ENCODE data around the gene ATG9B.

The ATG9B gene

DNA sequence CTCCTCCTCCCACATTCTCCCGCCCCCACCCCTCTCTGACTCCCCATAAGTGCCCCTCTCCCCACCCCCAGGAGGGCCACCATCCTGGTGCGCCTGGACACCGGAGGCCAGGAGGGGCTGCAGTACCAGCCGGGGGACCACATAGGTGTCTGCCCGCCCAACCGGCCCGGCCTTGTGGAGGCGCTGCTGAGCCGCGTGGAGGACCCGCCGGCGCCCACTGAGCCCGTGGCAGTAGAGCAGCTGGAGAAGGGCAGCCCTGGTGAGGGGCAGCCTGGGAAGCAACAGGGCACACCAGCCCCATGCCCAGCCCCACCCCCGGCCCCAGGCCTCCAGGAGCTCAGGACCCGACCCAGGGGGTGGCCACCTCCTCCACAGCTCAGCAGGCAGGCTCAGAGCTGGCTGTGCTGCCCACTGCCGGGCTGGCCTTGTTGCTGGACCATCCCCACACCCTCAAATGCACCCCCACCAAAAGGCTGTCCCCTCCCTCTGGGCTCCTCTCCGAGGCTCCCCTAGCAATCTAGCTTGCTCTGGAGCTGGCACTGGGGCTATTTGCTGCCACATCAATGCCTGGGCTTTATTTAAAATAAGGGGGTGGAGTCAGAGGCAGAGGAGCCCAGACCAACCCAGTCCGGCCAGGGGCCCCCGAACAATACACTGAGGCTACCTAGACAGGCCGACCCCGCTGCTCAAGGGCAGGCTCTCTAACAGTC, 14.8 kb downstream of the ATG9B start:
- Histone ChIP-seq H2AK5ac (ENCODE audit: low read length, severe bottlenecking) (no peak overlapping the region), H3K79me1 (replicated peaks; ENCODE audit: low read length, poor library complexity, severe bottlenecking) (no peaks in the 10 kb centered on the region), H3K23ac (ENCODE audit: low read length in 2 of 2) (no peak overlapping the region), H3K27ac (ENCODE audit: low read length, poor library complexity, severe bottlenecking) (no peak overlapping the region), H2AFZ (ENCODE audit: low read depth, low read length) (no peak overlapping the region), H4K8ac (ENCODE audit: low read length) (peak overlapping the region; percentile 83), H2BK120ac (ENCODE audit: low read depth, low read length) (peak overlapping the region; percentile 91), H3K27me3 (ENCODE audit: control insufficient read depth in 1 of 2, insufficient read depth in 1 of 2, low read length in 2 of 2) (peaks cover 43 to 47% of the 10 kb centered on the region in 2 experiments), H3K36me3 (ENCODE audit: control insufficient read depth in 1 of 2, insufficient read depth in 2 of 2, low read depth in 1 of 2, low read length in 2 of 2) (no peaks in the 10 kb centered on the region), H3K18ac (ENCODE audit: low read depth in 1 of 2, low read length in 2 of 2) (peak overlapping the region in 1 of 2 experiments; percentile 55), H3K4me3 (ENCODE audit: insufficient read depth in 1 of 2, low read depth in 1 of 2, low read length in 2 of 2) (no peak overlapping the region), H2BK15ac (ENCODE audit: low read depth, poor library complexity, severe bottlenecking) (peak overlapping the region; percentile 15), H4K91ac (ENCODE audit: low read length) (peak overlapping the region; percentile 98), H3K4me2 (ENCODE audit: low read length, poor library complexity, severe bottlenecking) (no peak overlapping the region), H3K4ac (ENCODE audit: low read depth in 1 of 2, low read length in 2 of 2) (peak overlapping the region; percentile 51 to 76), H3K9ac (ENCODE audit: low read length) (no peak overlapping the region), H3K9me3 (ENCODE audit: control insufficient read depth, low read length) (no peaks in the 10 kb centered on the region), H2BK5ac (ENCODE audit: low read depth, low read length, poor library complexity, severe bottlenecking) (no peak overlapping the region), H2BK12ac (ENCODE audit: low read length in 2 of 2) (peak overlapping the region; percentile 91 to 92), H3K14ac (ENCODE audit: low read length in 2 of 2) (no peak overlapping the region), H3K4me1 (ENCODE audit: control insufficient read depth, insufficient read depth, low read depth, low read length) (peaks cover 21% of the 10 kb centered on the region)
- no peak for DNase-seq
- WGBS, result 81% methylated on average over 21 of the region's 22 CpGs

DNA sequence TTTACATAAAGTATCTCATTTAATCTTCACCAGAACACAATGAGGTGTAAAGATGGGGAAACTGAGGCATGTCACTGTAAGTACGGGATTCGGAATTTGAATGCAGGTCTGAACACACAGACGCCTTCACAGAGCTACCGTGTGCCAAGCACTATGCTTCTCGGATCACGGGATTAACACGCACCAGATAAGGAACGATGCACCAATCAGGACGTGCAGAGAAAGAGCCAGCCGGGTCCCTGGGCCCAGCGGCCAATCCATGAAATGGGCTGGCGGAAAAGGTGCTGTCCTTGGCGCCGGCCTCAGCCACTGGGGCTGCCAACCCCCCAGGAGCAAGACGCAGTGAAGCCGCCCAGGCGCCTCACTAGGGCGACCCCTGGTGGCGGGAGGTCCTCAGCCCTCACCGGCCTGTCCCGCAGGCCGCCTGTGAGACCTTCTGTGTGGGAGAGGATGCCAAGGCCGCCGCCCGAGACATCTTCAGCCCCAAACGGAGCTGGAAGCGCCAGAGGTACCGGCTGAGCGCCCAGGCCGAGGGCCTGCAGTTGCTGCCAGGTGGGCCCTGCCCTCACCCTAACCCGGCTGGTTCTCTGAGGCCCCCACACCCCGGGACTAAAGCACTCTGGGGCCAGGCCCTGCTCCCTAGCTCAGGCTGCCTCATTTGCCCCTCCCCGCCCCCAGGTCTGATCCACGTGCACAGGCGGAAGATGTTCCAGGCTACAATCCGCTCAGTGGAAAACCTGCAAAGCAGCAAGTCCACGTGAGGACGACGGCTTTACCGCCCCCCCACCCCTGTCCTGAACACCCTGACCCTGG, 15.6 kb downstream of the ATG9B start:
- Histone ChIP-seq H4K8ac (ENCODE audit: low read length) (peak overlapping the region; percentile 52), H3K36me3 (ENCODE audit: control insufficient read depth in 1 of 2, insufficient read depth in 2 of 2, low read depth in 1 of 2, low read length in 2 of 2) (no peaks in the 10 kb centered on the region), H2AK5ac (ENCODE audit: low read length, severe bottlenecking) (no peak overlapping the region), H3K18ac (ENCODE audit: low read depth in 1 of 2, low read length in 2 of 2) (peak overlapping the region; percentile 17 to 28), H3K9ac (ENCODE audit: low read length) (peak overlapping the region; percentile 68), H3K79me1 (replicated peaks; ENCODE audit: low read length, poor library complexity, severe bottlenecking) (no peaks in the 10 kb centered on the region), H4K91ac (ENCODE audit: low read length) (peak overlapping the region; percentile 9), H2BK15ac (ENCODE audit: low read depth, poor library complexity, severe bottlenecking) (peak overlapping the region; percentile 55), H2BK5ac (ENCODE audit: low read depth, low read length, poor library complexity, severe bottlenecking) (no peak overlapping the region), H2AFZ (ENCODE audit: low read depth, low read length) (peak overlapping the region; percentile 29), H3K4me3 (ENCODE audit: insufficient read depth in 1 of 2, low read depth in 1 of 2, low read length in 2 of 2) (peak overlapping the region in 1 of 2 experiments; percentile 76), H3K23ac (ENCODE audit: low read length in 2 of 2) (no peak overlapping the region), H3K14ac (ENCODE audit: low read length in 2 of 2) (no peak overlapping the region), H3K27me3 (ENCODE audit: control insufficient read depth in 1 of 2, insufficient read depth in 1 of 2, low read length in 2 of 2) (peaks cover 43 to 48% of the 10 kb centered on the region in 2 experiments), H3K4ac (ENCODE audit: low read depth in 1 of 2, low read length in 2 of 2) (peak overlapping the region in 1 of 2 experiments; percentile 0), H2BK12ac (ENCODE audit: low read length in 2 of 2) (peak overlapping the region; percentile 25 to 69), H3K4me1 (ENCODE audit: control insufficient read depth, insufficient read depth, low read depth, low read length) (peaks cover 21% of the 10 kb centered on the region), H3K9me3 (ENCODE audit: control insufficient read depth, low read length) (no peaks in the 10 kb centered on the region), H3K27ac (ENCODE audit: low read length, poor library complexity, severe bottlenecking) (no peak overlapping the region), H2BK120ac (ENCODE audit: low read depth, low read length) (no peak overlapping the region), H3K4me2 (ENCODE audit: low read length, poor library complexity, severe bottlenecking) (no peak overlapping the region)
- DNase-seq, result no peak
- 62% methylated on average over 40 of the region's 40 CpGs for WGBS

DNA sequence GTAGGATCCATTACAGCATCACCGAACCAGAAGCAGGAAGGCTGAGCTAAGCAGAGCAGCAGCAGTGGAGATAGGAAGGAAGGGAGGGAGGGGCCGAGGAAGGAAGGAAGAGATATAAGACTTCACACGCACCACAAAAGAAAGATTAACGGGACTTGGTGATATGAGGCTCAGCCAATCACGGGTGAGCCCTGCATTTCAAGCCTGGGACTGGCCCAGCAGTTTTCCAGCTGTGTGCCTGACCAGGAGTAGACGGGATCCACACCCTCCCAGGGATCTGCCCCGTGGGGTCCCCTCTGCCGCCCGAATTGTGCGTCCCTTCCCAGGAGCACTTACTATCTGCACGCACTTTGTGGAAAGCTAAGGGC, 16.2 kb downstream of the ATG9B start:
- Histone ChIP-seq H4K91ac (ENCODE audit: low read length) (peak overlapping the region; percentile 45), H2AK5ac (ENCODE audit: low read length, severe bottlenecking) (no peak overlapping the region), H3K79me1 (replicated peaks; ENCODE audit: low read length, poor library complexity, severe bottlenecking) (no peaks in the 10 kb centered on the region), H3K36me3 (ENCODE audit: control insufficient read depth in 1 of 2, insufficient read depth in 2 of 2, low read depth in 1 of 2, low read length in 2 of 2) (no peaks in the 10 kb centered on the region), H3K4ac (ENCODE audit: low read depth in 1 of 2, low read length in 2 of 2) (no peak overlapping the region), H2BK15ac (ENCODE audit: low read depth, poor library complexity, severe bottlenecking) (no peak overlapping the region), H4K8ac (ENCODE audit: low read length) (no peak overlapping the region), H3K9me3 (ENCODE audit: control insufficient read depth, low read length) (no peaks in the 10 kb centered on the region), H3K27me3 (ENCODE audit: control insufficient read depth in 1 of 2, insufficient read depth in 1 of 2, low read length in 2 of 2) (peaks cover 45 to 54% of the 10 kb centered on the region in 2 experiments), H3K4me3 (ENCODE audit: insufficient read depth in 1 of 2, low read depth in 1 of 2, low read length in 2 of 2) (peak overlapping the region in 1 of 2 experiments; percentile 76), H3K4me2 (ENCODE audit: low read length, poor library complexity, severe bottlenecking) (no peak overlapping the region), H3K23ac (ENCODE audit: low read length in 2 of 2) (peak overlapping the region in 1 of 2 experiments; percentile 27), H2BK5ac (ENCODE audit: low read depth, low read length, poor library complexity, severe bottlenecking) (no peak overlapping the region), H2AFZ (ENCODE audit: low read depth, low read length) (peak overlapping the region; percentile 29), H3K18ac (ENCODE audit: low read depth in 1 of 2, low read length in 2 of 2) (peak overlapping the region; percentile 3 to 23), H2BK12ac (ENCODE audit: low read length in 2 of 2) (no peak overlapping the region), H3K14ac (ENCODE audit: low read length in 2 of 2) (peak overlapping the region in 1 of 2 experiments; percentile 51), H3K27ac (ENCODE audit: low read length, poor library complexity, severe bottlenecking) (no peak overlapping the region), H3K4me1 (ENCODE audit: control insufficient read depth, insufficient read depth, low read depth, low read length) (peaks cover 22% of the 10 kb centered on the region), H2BK120ac (ENCODE audit: low read depth, low read length) (no peak overlapping the region), H3K9ac (ENCODE audit: low read length) (peak overlapping the region; percentile 52)
- DNase-seq, result peak; percentile 54
- 25% methylated on average over 7 of the region's 11 CpGs for WGBS

DNA sequence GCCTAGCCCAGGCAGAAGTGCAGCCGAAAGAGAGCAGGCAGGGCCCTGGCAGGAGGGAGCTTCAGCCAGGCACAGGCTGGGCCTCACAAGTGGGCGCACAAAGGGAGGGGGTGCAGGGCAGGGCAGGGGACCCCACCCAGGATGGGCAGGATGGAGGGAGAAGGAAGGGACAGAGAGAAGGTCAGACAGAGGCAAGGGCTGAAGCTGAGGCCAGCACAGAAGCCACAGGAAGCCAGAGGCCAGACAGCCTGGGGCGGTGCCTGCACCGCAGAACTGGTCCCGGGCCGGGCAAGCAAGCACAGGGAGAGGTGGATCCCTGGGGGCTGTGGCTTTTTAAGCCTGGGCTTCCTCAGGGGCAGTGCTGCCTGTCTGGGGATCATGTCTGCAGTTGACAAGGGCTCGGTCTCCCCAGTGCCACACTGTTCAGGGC, 16.8 kb downstream of the ATG9B start:
- H3K18ac ChIP-seq (ENCODE audit: low read depth in 1 of 2, low read length in 2 of 2), result peak overlapping the region; percentile 4 to 86
- peak overlapping the region; percentile 6 for H2BK15ac ChIP-seq (ENCODE audit: low read depth, poor library complexity, severe bottlenecking)
- H2AK5ac ChIP-seq (ENCODE audit: low read length, severe bottlenecking), result no peak overlapping the region
- peak overlapping the region in 1 of 2 experiments; percentile 68 for H3K14ac ChIP-seq (ENCODE audit: low read length in 2 of 2)
- H3K4me2 ChIP-seq (ENCODE audit: low read length, poor library complexity, severe bottlenecking), result no peak overlapping the region
- H2BK5ac ChIP-seq (ENCODE audit: low read depth, low read length, poor library complexity, severe bottlenecking), result no peak overlapping the region
- H3K9me3 ChIP-seq (ENCODE audit: control insufficient read depth, low read length), result no peaks in the 10 kb centered on the region
- no peak for DNase-seq
- no peaks in the 10 kb centered on the region for H3K79me1 ChIP-seq (replicated peaks; ENCODE audit: low read length, poor library complexity, severe bottlenecking)
- H3K4me1 ChIP-seq (ENCODE audit: control insufficient read depth, insufficient read depth, low read depth, low read length), result peaks cover 22% of the 10 kb centered on the region
- peak overlapping the region; percentile 15 for H2BK120ac ChIP-seq (ENCODE audit: low read depth, low read length)
- peak overlapping the region; percentile 57 to 69 for H3K4ac ChIP-seq (ENCODE audit: low read depth in 1 of 2, low read length in 2 of 2)
- 49% methylated on average over 7 of the region's 7 CpGs for WGBS
- H2AFZ ChIP-seq (ENCODE audit: low read depth, low read length), result peak overlapping the region; percentile 90
- H3K27me3 ChIP-seq (ENCODE audit: control insufficient read depth in 1 of 2, insufficient read depth in 1 of 2, low read length in 2 of 2), result peaks cover 43 to 52% of the 10 kb centered on the region in 2 experiments
- H3K4me3 ChIP-seq (ENCODE audit: insufficient read depth in 1 of 2, low read depth in 1 of 2, low read length in 2 of 2), result no peak overlapping the region
- H3K27ac ChIP-seq (ENCODE audit: low read length, poor library complexity, severe bottlenecking), result no peak overlapping the region
- H3K23ac ChIP-seq (ENCODE audit: low read length in 2 of 2), result no peak overlapping the region
- peak overlapping the region; percentile 91 for H4K91ac ChIP-seq (ENCODE audit: low read length)
- H3K36me3 ChIP-seq (ENCODE audit: control insufficient read depth in 1 of 2, insufficient read depth in 2 of 2, low read depth in 1 of 2, low read length in 2 of 2), result no peaks in the 10 kb centered on the region
- H3K9ac ChIP-seq (ENCODE audit: low read length), result no peak overlapping the region
- peak overlapping the region; percentile 43 to 81 for H2BK12ac ChIP-seq (ENCODE audit: low read length in 2 of 2)
- peak overlapping the region; percentile 58 for H4K8ac ChIP-seq (ENCODE audit: low read length)
